Lower leg skin (tissue), 3 donors: ENCODE measurements around the gene BNC2.

ENCODE experiments used
- POLR2A ChIP-seq, 2 donors: fragments of 450-650 bp; IDR thresholded peaks; one replicate each; pipeline ENCODE4 v1.6.1; 2016 to 2017; ENCODE audit warnings: antibody characterized with exemption in 2 of 2, mild to moderate bottlenecking in 1 of 2, moderate library complexity in 1 of 2
- TF ChIP-seq, protein P1 (sequence below), 3 donors: fragments of 450-650 bp; IDR thresholded peaks; one replicate each; pipeline ENCODE4 v1.5.1; 2016; ENCODE audit warnings: antibody characterized with exemption in 3 of 3, mild to moderate bottlenecking in 3 of 3, moderate library complexity in 2 of 3

DNA sequence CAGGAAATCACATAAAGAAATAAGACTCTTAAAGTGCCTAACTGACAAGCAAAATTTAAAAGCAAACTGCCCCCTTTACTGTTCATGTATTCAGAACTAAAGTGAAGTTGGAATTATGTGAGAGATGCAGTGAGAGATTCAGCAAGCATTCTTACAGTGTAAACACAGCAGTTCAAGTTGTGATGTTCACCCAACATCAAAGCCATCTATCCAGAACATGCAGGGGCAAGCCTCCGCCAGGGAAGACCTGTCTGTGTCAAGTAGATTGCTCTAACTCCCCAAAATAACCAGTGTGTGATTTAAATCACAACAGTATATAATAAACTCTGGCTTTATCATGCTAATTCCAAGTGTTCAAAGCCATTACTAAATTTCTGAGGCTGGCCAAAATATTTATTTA, 233.3 kb downstream of the BNC2 start:
- TF ChIP-seq, protein P1, sequence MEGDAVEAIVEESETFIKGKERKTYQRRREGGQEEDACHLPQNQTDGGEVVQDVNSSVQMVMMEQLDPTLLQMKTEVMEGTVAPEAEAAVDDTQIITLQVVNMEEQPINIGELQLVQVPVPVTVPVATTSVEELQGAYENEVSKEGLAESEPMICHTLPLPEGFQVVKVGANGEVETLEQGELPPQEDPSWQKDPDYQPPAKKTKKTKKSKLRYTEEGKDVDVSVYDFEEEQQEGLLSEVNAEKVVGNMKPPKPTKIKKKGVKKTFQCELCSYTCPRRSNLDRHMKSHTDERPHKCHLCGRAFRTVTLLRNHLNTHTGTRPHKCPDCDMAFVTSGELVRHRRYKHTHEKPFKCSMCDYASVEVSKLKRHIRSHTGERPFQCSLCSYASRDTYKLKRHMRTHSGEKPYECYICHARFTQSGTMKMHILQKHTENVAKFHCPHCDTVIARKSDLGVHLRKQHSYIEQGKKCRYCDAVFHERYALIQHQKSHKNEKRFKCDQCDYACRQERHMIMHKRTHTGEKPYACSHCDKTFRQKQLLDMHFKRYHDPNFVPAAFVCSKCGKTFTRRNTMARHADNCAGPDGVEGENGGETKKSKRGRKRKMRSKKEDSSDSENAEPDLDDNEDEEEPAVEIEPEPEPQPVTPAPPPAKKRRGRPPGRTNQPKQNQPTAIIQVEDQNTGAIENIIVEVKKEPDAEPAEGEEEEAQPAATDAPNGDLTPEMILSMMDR (IDR thresholded peaks at IDR 0.05): no peak
- no peak for TF ChIP-seq POLR2A (IDR thresholded peaks at IDR 0.05)
